K562 (cell line): ENCODE measurements around the gene COL23A1. TPM values are rescaled to one million over a fixed set of nuclear protein-coding genes. Genes with fewer than 3 reads are reported as not detected.

Experiments used
- ATF1 ChIP-seq, 2 experiments: fragments of 450-650 bp in 1 of 2; IDR thresholded peaks; 2 replicates each; pipeline ENCODE4 v1.6.1; 2016; ENCODE audit warnings: missing compliant biosample characterization in 1 of 2, missing genetic modification characterization in 1 of 2
- ERF ChIP-seq: fragments of 450-650 bp; formaldehyde crosslinking; IDR thresholded peaks from 2 replicates; pipeline ENCODE4 v1.4.0; 2020; ENCODE audit warnings: mild to moderate bottlenecking, mixed read lengths
- ETV6 ChIP-seq, 3 experiments: fragments of 150-350 bp in 1 of 3; sonication (generic) in 1 of 3; formaldehyde crosslinking in 1 of 3; IDR thresholded peaks; 2 replicates each; pipeline versions ENCODE4 v1.6.1 to v1.8.0; 2014 to 2022; ENCODE audit warnings: borderline replicate concordance in 2 of 3, low read depth in 2 of 3, antibody characterized with exemption in 1 of 3, low read length in 1 of 3, mild to moderate bottlenecking in 1 of 3, missing genetic modification reagents in 1 of 3
- FOXA1 ChIP-seq: fragments of 450-650 bp; IDR thresholded peaks from 2 replicates; pipeline ENCODE4 v1.6.1; 2016; ENCODE audit warnings: mild to moderate bottlenecking, borderline replicate concordance
- HCFC1 ChIP-seq: IDR thresholded peaks from 2 replicates; pipeline ENCODE4 v1.6.1; 2012; ENCODE audit warnings: low read depth, low read length, improper control_type of control experiment
- HMGXB4 ChIP-seq: sonication (generic); formaldehyde crosslinking; IDR thresholded peaks from 2 replicates; pipeline ENCODE4 v1.8.1; 2023; ENCODE audit warnings: mild to moderate bottlenecking, missing genetic modification reagents
- KDM4B ChIP-seq, 2 experiments: fragments of 450-650 bp in 1 of 2; sonication (generic) in 1 of 2; IDR thresholded peaks; 2 replicates each; pipeline ENCODE4 v1.6.1; 2016 to 2017; ENCODE audit warnings: borderline replicate concordance in 2 of 2, antibody characterized with exemption in 1 of 2, low read depth in 1 of 2, mild to moderate bottlenecking in 1 of 2
- NCOA2 ChIP-seq, 2 experiments: fragments of 450-650 bp; IDR thresholded peaks; 2 replicates each; pipeline ENCODE4 v1.6.1; 2018; ENCODE audit warnings: mild to moderate bottlenecking in 2 of 2, moderate library complexity in 1 of 2; ENCODE audit not compliant: partially characterized antibody in 2 of 2
- NR2C2 ChIP-seq, 2 experiments: fragments of 200-800 bp in 1 of 2; sonication (Bioruptor generic) in 1 of 2; sonication (generic) in 1 of 2; formaldehyde crosslinking in 1 of 2; IDR thresholded peaks; 2 replicates each; pipeline versions ENCODE4 v1.6.1 to v1.8.0; 2016 to 2022; ENCODE audit warnings: mild to moderate bottlenecking in 1 of 2, missing compliant biosample characterization in 1 of 2, missing genetic modification characterization in 1 of 2, missing genetic modification reagents in 1 of 2
- NR4A1 ChIP-seq, 2 experiments: fragments of 250-450 bp in 1 of 2; fragments of 450-650 bp in 1 of 2; sonication (Bioruptor Pico) in 1 of 2; IDR thresholded peaks; 2 replicates each; pipeline versions ENCODE4 v1.4.0 to v1.6.1; 2016 to 2020; ENCODE audit warnings: mild to moderate bottlenecking in 2 of 2, missing compliant biosample characterization in 1 of 2, missing genetic modification characterization in 1 of 2, moderate library complexity in 1 of 2
- POLR2H ChIP-seq: IDR thresholded peaks from 2 replicates; pipeline ENCODE4 v1.6.1; 2016; ENCODE audit warnings: missing genetic modification characterization, low read depth, mild to moderate bottlenecking, control low read depth, missing compliant biosample characterization, moderate library complexity
- PTBP1 ChIP-seq: fragments of 200-400 bp; formaldehyde crosslinking; IDR thresholded peaks from 2 replicates; pipeline ENCODE4 v1.6.1; 2017; ENCODE audit warnings: low read depth, low read length
- TARDBP ChIP-seq: fragments of 450-650 bp; IDR thresholded peaks from 2 replicates; pipeline ENCODE4 v1.6.1; 2016
- ZBTB2 ChIP-seq: fragments of 450-650 bp; IDR thresholded peaks from 2 replicates; pipeline ENCODE4 v1.6.1; 2016; ENCODE audit warnings: antibody characterized with exemption
- ZNF165 ChIP-seq: fragments of 250-450 bp; sonication (Bioruptor Pico); IDR thresholded peaks from 2 replicates; pipeline ENCODE4 v1.4.0; 2020; ENCODE audit warnings: borderline replicate concordance
- ZNF384 ChIP-seq: IDR thresholded peaks from 2 replicates; pipeline ENCODE4 v1.6.1; 2012; ENCODE audit warnings: low read depth, low read length, improper control_type of control experiment
- ZNF551 ChIP-seq: fragments of 250-450 bp; sonication (Bioruptor Pico); IDR thresholded peaks from 2 replicates; pipeline ENCODE4 v1.5.0; 2021; ENCODE audit warnings: mild to moderate bottlenecking, moderate library complexity
- ZNF584 ChIP-seq: fragments of 200-800 bp; sonication (Bioruptor generic); IDR thresholded peaks from 2 replicates; pipeline ENCODE4 v1.6.1; 2016; ENCODE audit warnings: low read depth, mild to moderate bottlenecking, missing genetic modification characterization, missing compliant biosample characterization
- ZNF668 ChIP-seq: fragments of 250-450 bp; sonication (Bioruptor Pico); IDR thresholded peaks from 2 replicates; pipeline ENCODE4 v1.8.0; 2022; ENCODE audit warnings: mild to moderate bottlenecking, inconsistent platforms
- polyA plus RNA-seq, 8 experiments: library from polyadenylated mRNA; depleted of rRNA in 4 of 8; stranded (reverse) in 5 of 8; unstranded in 3 of 8; fragments of >200 nt; fragmentation: Nextera tagmentation in 2 of 8; fragmentation: Illumina TruSeq in 1 of 8; extraction: Ambion mirVana in 2 of 8; extraction: Trizol in 1 of 8; gene quantifications; 2 replicates each; pipeline versions ENCODE4 v1.2.1 to v1.2.3, GENCODE V29; 2011 to 2014; ENCODE audit warnings: inconsistent platforms in 1 of 8, missing spikeins in 1 of 8
- total RNA-seq, 7 experiments: library from RNA; depleted of rRNA in 6 of 7; stranded (reverse); fragments of >200 nt in 6 of 7; fragmentation: Illumina TruSeq in 2 of 7; extraction: Trizol in 2 of 7; gene quantifications; 2 replicates each; pipeline versions ENCODE4 v1.2.1 to v1.2.3, GENCODE V29; 2011 to 2021; ENCODE audit warnings: low replicate concordance in 1 of 7
- TF ChIP-seq, protein P1 (sequence below): conservative IDR thresholded peaks from 2 replicates; pipeline ENCODE4 v1.6.1; 2011; ENCODE audit warnings: low read depth, mild to moderate bottlenecking, low read length; ENCODE audit not compliant: control insufficient read depth
- TF ChIP-seq, protein P2 (sequence below): fragments of 450-650 bp; formaldehyde crosslinking; IDR thresholded peaks from 2 replicates; pipeline ENCODE4 v1.4.0; 2022; ENCODE audit warnings: missing genetic modification characterization

The COL23A1 gene
- total and polyA plus RNA-seq, 9 of the 15 experiments (the other 6 are each of a cell fraction or from before 2014, with no cell fraction given), result 0.09 TPM; not detected in 8

- TF ChIP-seq, protein P1, sequence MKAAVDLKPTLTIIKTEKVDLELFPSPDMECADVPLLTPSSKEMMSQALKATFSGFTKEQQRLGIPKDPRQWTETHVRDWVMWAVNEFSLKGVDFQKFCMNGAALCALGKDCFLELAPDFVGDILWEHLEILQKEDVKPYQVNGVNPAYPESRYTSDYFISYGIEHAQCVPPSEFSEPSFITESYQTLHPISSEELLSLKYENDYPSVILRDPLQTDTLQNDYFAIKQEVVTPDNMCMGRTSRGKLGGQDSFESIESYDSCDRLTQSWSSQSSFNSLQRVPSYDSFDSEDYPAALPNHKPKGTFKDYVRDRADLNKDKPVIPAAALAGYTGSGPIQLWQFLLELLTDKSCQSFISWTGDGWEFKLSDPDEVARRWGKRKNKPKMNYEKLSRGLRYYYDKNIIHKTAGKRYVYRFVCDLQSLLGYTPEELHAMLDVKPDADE, result peak; percentile 33; the same call in 1 of the 2 replicates
- TF ChIP-seq ZBTB2 (no peak), ZNF551 (CRISPR knock-in tag) (no peak), ZNF668 (CRISPR knock-in tag) (no peak), NR4A1 (CRISPR knock-in tag; IDR thresholded peaks at IDR 0.05) (no peak), NR4A1 (tag; IDR thresholded peaks at IDR 0.05) (no peak), ATF1 (CRISPR knock-in tag; IDR thresholded peaks at IDR 0.05) (no peak), ATF1 (tag; IDR thresholded peaks at IDR 0.05) (peak; percentile 68), FOXA1 (no peak), KDM4B (IDR thresholded peaks at IDR 0.05; ENCODE audit: borderline replicate concordance in 2 of 2, low read depth in 1 of 2) (no peak; a peak in 1 of 4 replicates), TARDBP (no peak), PTBP1 (no peak), NCOA2 (IDR thresholded peaks at IDR 0.05; ENCODE audit: partially characterized antibody in 2 of 2) (no peak), NR2C2 (CRISPR knock-in tag; IDR thresholded peaks at IDR 0.05) (no peak), NR2C2 (tag; IDR thresholded peaks at IDR 0.05) (peak; percentile 61), HCFC1 (no peak), ETV6 (IDR thresholded peaks at IDR 0.05; ENCODE audit: borderline replicate concordance in 1 of 2, low read depth in 2 of 2, low read length in 1 of 2) (no peak), ETV6 (CRISPR knock-in tag; IDR thresholded peaks at IDR 0.05; ENCODE audit: borderline replicate concordance) (no peak), POLR2H (no peak), ZNF165 (no peak), ZNF584 (CRISPR knock-in tag) (0 out of 2 replicates have a peak, but pooled peaks have one; percentile 32), ZNF384 (no peak), HMGXB4 (CRISPR knock-in tag) (peak; percentile 92), ERF (CRISPR knock-in tag) (no peak)
- TF ChIP-seq, protein P2, sequence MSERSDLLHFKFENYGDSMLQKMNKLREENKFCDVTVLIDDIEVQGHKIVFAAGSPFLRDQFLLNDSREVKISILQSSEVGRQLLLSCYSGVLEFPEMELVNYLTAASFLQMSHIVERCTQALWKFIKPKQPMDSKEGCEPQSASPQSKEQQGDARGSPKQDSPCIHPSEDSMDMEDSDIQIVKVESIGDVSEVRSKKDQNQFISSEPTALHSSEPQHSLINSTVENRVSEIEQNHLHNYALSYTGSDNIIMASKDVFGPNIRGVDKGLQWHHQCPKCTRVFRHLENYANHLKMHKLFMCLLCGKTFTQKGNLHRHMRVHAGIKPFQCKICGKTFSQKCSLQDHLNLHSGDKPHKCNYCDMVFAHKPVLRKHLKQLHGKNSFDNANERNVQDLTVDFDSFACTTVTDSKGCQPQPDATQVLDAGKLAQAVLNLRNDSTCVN (CRISPR knock-in tag), result no peak
These were observed 357.9 kb downstream of the COL23A1 start, which contains the start of gene PHYKPL (continued) for GRCh38 chr5:178232124-178232919.
